Stimulated activated naive CD4-positive, alpha-beta T cell (primary cell): ENCODE measurements around the gene KDM4C.
"Not testable (repeated sequence)": the region's sequence is repeated elsewhere in the genome, so short reads cannot be mapped to it uniquely, and the experiment has no call there.

ENCODE experiments used
- DNase-seq, 6 experiments: peaks; one replicate each; lab custom pipeline; 2025; lab: John Stamatoyannopoulos, UW

KDM4C gene

DNA sequence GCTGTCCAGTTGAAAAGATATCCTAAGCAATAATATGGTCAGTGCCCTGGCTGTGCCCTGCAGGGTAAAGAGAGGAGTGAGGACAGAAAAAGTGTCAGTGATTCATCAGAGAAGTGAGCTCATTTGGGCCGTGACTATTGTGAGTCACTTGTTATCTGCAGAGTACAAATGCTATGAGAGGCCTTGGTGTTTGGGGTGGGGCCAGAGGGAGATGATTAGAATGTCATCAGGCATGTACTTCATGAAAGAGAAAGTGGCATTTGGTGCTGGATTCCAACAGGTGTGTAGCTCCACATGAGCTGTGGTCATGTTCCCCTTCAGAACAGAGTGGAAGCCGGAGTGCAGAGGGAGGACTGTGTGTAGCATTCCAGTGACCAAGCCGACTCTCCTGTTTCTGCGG, 174.1 kb downstream of the KDM4C start:
- no peak for DNase-seq

DNA sequence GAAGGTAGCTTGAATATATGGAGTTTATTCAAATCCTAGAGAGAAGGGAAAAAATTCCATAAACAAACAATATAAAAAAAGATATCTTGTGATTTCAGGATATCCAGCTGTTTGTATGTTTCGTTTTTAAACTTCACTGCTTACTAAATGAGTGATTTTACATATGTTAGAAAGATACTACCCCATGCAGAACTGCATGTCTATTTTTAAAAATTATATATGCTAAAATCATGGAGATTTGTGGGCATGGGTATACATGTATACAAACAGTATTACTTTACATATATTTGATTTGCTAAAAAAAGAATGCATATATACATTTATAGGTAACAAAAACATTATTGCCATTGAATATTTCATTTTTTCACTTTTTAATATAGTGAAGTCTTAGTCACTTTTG, 178.3 kb downstream of the KDM4C start:
- DNase-seq = no peak

DNA sequence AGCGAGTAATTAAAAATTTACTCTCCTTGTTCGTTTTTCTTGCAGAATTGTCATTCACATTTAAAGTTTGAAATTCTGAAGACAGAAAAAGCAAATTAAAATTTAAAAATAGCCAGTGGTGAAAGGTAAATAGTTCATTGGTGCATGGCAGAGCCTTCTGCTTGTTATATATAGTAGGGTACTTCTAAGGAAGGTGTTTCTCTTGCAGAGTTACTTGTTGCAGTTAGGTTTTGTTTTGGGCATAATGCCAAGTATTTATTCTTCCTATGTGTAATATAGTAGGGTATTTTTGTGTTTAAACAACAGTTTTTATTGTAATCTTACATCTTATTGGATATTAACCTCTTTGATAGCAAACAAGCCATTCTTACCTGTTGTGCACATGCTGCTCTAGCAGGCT, 179.4 kb downstream of the KDM4C start:
- no peak for DNase-seq

DNA sequence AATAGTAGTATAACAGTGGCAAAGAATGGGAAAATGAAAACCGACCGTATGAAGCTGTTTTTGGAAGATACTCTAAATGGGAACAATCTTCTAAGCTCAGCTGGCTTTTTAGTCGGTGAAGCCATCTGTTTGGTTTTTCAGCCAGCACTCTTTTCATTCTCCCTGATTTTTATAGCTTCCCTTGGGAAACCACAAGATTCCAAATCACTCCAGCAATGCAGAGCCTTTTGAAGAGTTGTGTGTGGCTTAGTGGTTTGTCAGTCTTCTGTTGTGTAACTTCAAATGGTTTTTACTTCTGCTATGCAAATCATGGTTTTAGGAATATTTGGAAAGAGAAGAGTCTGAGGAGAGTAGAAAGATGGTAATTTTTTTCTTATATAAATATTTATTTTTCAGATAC, 180.7 kb downstream of the KDM4C start:
- DNase-seq = no peak

DNA sequence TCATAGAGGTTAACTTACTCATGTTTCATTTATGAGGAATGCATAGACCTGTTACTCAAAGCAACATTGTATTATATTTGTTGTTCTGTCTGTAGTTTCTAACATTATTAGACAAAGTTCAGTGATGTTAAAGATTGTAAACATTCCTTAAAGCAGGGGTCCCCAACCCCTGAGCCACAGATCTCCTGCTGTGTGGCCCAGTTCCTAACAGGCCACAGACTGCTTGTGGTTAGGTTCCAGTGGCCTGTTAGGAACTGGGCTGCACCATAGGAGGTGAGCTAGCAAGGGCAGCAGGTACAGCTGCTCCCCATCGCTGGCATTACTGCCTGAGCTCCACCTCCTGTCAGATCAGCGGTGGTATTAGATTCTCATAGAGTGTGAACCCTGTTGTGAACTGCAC, 181.1 kb downstream of the KDM4C start:
- DNase-seq = no peak

DNA sequence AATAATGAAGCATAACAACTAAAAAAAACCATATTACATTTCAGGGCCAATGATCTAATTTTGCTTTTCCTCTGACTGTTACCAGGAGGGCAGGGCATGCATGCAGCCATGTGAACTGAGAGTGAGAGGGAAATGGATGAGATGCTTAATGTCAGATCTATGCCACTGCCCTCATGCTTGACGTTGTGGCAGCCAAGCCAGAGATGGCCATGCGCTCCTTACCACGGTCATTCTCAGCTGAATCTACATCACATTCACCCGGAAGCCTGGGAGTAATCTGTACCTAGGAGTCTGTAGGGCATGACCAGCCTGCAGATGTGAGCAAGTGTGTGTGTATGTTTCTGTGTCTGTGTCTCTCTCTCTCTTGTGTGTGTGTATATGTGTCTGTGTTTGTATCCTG, 183.7 kb downstream of the KDM4C start:
- DNase-seq = no peak

DNA sequence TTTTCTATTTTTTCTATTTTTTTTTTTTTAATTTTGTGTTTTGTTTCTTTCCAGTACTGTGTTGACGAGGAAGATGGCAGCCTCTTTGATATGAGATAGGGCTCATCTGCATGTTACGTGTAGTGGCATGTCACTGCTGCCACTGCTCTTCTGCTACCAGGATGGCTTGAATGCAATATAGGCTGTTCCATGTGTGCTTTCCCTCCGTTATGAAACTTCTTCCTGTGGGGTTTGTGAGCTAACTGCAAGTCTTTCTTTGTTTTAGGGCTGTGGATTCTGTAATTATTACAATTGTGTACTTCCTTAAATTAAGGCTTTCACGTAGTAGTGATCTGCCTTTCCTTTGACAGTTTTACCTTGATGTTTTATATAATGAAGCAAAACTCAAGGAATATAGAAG, 184.6 kb downstream of the KDM4C start:
- no peak for DNase-seq

DNA sequence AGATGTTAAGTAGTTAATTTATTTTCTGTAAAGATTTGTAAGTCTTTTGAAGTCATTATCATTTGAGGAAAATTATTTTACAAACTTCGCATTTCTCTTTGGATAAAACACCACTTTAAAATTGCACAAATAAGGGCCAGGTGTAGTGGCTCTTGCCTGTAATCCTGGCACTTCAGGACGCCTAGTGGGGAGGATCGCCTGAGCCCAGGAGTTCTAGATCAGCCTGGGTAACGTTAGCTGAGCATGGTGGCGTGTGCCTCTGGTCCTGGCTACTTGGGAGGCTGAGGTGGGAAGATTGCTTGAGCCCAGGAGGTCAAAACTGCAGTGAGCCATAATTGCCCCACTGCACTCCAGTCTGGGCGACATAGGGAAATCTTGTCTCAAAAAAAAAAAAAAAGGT, 185.5 kb downstream of the KDM4C start:
- DNase-seq = no peak

DNA sequence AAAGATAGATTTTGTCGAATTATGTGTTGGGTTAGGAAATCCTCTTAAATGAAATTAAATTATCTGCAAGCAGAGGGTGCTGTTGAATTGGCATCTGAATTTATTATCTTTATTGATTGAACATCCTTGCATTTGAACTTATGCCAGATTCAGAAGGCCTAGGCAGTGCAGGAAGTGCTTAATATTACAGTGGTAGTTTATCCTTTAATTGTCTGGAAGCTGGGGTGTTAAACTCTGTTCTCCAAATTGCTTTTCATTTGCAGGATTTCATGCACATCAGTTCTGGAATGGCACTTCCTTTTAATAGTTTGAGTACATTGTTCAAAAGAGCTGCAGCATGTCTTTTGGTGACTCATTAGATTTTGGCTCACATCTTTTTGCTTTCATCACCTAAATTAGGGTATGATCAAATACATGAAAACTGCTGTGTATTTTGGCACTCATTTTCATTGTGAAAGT, 186.3 kb downstream of the KDM4C start:
- no peak for DNase-seq

DNA sequence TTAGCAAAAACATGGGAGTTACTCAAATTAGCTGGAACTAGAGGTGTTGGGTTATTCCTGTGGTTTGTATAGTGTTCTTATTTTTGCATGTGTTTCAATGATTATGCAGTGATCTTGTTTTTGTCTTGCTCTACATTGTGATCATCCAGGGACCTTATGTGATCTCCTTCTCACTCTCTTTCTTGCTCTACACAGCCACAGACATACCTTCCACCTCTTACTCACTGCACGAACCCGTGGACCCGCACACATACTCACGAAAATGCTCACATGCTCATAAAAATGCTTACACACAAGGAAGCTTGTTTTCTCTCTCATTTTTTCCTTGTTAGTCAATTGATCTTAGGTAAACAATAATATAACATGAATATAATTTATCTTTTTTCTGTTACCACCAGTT, 187.1 kb downstream of the KDM4C start:
- no peak for DNase-seq

DNA sequence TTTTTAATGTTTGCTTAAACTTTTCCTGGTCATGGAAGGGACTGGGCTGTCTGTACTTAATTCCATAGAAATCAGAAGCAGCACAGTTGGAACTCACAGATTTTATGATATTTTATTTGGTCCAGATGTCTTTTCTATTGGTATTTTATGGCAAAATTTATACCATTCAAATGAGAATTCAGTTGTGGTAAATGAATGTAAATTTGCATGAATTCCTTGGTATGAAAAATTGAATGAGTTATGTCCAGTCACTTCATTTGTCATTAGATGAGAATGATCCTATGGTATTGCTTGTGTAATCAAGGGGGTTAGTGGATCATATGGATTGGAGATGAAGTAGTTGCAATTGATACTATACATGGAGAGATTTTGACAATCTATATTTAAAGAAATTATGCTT, 188.0 kb downstream of the KDM4C start:
- no peak for DNase-seq

DNA sequence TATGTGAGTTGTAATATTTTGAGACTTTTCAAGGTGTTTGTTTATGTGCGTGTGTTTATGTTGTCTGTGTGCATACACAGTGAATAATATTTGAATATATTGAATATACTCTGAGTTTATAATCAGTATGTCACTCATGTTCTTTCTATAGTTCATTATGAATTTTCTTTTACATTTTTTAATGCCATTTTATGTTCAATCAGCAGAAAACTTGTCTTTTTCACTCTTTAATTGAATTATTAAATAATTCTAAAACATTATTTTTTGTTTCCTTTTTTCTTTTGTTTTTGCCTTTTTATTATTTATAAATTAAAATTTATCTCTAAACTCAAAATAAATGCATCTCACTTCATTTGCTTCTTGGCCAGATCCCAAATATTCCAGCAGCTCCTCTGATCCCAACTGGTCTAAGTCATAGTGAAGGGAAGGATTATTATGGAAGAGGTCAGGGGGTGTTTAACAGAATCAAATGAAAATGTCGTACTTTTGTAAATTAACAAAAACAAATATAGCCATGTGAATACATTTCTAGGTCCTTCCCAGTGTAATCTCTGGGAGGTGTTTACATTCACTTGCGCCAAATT, 188.9 kb downstream of the KDM4C start:
- DNase-seq = no peak

DNA sequence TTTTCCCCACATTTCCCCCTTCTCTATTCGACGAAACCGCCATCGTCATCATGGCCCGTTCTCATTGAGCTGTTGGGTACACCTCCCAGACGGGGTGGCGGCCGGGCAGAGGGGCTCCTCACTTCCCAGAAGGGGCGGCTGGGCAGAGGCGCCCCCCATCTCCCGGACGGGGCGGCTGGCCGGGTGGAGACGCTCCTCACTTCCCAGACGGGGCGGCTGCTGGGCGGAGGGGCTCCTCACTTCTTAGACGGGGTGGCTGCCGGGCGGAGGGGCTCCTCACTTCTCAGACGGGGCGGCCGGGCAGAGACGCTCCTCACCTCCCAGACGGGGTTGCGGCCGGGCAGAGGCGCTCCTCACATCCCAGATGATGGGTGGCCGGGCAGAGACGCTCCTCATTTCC, 191.1 kb downstream of the KDM4C start:
- not testable (repeated sequence) for DNase-seq

DNA sequence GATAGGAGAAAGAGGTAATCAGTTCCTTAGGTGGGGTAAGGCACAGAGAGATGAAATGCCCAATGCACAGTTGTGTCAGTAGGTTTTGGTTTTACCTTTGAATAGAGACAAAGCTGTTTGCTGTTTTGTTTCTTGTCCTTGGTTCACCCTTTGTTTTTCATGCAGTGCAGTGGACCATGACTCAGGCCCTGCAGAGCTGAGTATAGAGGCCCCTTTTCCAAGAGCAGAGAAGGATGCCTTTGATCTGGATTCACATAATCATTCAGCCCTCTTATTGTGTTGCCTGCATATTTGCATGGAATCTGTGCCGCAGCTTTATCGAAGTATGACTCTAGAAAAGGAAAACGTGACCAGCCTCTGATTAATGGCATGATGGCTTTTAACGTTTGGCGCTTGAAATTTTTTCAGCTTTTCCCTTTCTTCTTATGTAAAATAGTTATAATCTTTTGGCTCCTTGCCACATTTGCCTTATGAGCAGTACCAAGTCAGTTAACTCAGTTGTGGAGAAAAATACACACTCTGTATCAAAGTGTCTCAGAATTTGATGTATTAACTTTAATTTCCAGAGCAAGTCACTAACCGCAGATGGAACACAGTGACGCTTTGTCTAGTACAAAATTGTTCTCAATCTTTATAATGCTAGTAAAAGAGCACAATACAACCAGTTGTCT, 197.6 kb downstream of the KDM4C start:
- DNase-seq = no peak

DNA sequence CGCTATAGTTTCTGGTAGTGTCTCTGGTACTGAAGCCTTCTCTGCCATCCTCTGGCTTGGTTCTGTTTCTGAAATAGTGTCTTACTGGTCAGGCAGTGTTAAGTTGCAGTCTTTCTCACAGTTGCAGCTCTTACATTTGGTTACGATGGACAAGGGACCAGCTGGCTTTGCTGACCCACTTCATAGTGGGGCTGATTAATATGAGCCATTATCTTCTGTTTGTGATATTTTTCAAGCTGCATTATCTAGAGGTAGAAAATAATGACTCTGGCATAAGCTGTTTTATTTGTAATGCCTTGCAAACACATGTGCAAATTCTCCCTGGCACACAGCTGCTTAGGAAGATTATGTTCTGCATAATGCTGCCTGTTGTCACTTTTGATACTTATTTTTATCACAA, 199.1 kb downstream of the KDM4C start:
- no peak for DNase-seq

DNA sequence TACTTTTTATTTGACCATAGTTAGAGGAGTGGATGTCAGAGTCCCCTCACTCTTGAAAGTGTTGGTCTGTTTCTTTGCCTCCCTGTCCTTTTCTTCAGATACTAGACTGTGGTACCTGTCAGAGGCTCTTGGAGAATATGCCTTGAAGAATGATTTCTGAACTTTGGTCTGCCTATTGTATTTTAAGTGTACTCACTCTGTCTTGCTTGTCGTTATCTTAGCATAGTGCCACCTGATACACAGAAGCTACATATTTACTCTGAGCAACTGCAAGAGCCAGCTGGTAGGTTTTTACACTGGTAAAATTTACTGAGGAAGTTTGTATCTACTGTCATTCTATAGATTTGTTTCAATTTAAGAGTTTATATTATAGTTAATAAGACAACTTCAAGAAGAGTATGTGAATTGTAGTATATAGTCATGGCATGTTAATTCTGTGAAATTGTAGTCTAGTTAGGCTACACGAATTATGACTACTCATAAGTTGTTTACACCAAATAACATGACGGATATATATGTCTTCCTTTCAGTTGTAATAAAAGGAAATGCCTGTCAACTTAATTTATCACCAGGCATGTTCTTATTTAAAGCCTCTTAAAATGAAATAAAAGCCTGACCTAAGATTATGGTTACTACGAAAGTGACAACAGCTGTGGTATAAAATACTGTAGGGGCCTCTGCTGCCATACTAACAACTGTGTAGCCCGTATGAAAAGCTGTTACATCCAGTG, 201.7 kb downstream of the KDM4C start:
- DNase-seq = no peak

DNA sequence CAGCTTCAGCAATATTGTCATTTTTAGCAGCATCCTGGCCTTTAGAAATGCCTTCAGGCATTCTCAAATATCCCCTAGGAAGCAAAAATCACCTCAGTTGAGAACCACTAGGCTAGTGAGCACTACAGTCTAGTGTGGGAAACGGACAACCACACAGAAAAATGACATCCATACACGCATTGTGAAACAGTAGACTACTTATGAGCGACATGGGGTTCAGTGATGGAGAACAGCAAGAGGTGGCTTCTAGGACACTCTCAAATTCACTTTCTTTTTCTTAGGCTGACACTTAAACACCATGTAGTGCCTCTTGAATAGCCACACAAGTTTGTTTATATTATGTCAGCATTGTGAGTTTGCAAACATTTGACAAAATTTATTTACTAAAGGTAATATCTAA, 203.0 kb downstream of the KDM4C start:
- DNase-seq = no peak

DNA sequence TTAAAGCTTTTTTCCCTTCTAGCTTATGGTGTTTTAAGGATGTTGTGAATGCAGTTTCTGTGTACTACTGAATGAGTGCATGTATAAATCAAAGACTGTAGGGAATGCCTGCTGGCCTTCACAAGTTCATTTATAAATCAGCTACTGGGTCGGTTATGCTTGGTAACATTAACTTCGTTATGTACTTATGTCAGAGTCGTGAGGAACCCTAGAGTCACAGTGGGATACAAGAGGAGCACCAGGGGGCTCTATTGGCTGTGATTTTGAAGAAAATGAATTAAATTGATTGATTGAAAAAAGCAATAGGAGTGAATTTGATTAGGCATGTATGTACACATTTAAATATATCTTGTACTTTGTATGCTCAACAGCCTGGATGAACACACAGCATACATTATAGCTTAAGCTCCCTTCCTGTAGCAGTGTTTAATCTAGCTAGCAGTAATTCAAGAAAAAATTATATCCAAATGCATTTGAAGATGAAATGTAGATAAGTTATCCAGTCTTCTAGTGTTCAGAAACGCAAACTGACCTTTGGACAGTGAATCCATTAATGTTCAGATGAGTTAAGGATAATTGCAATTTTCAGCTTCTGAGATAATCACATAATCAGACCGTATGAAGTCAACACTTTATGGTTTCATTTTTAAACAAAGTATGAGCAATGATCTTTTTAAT, 204.2 kb downstream of the KDM4C start:
- no peak for DNase-seq

DNA sequence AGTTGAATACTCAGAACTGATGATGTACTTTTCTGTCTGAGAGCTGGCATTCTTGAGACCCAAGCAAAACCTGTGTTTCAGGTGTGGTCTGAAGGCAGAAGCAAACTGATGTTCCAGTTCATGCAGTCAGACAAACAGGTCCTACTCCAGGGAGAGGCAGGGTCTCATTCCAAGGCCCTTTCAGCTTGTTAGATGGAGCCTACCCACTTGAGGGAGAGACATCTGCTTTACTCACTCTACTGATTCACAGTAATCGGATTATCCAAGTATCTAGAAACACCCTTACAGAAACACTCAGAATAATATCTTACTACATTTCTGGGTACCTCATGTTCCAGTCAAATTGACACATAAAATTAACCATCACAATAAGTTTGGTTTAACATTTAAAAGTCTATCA, 207.8 kb downstream of the KDM4C start:
- no peak for DNase-seq

DNA sequence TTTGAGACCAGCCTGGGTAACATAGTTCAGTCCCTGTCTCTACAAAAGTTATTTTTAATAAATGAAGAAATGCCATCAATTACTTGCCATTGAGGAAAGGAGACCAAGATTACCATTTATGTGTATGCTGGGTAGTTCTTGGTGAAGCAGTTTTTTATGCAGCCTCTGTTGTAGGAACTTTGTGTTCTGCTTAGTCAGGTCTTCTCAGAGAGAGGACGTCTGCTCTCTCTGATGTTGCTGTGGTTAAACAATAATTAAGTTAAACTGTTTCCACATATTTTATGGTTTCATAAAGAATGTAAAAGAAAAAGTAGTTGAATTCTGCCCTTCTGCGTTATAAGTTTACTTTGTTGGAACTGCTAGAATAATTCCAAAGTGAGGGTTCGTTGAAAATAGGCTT, 210.5 kb downstream of the KDM4C start:
- no peak for DNase-seq

DNA sequence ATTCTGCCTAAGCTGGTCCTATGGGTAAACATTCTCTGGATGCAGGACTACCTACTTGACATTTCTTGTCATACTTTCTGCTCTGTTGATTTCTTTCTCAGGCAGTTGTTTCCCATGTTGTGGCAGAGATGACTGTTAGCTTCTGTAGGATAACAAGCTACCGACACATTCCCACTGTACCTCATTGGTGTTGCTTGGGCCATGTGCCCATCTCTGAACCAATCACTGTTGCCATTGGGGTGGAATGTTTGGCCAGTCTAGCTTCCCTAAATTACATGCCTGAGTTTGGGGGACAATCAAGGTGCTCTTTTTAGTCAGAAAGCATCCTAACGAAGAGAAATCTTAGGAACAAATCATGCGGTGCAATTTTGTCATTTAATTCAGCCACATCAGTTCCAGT, 212.0 kb downstream of the KDM4C start:
- no peak for DNase-seq

DNA sequence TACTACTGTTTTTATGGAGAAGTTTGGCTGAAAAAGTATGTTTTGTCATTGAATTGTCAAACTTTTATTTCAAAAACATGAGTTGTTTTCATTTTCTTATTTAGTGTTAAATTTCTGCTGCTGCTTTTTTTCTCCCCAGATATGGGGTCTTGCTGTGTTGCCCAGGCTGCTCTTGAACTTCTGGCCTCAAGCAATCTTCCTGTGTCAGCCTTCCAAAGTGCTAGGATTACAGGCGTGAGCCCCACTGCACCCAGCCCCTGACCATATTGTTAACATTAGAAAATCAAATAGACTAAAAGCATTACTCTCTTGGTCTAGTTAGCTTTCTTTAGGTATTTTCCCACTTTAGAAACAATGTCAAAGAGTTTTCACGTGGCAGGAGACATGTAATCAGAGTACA, 215.3 kb downstream of the KDM4C start:
- DNase-seq = no peak

DNA sequence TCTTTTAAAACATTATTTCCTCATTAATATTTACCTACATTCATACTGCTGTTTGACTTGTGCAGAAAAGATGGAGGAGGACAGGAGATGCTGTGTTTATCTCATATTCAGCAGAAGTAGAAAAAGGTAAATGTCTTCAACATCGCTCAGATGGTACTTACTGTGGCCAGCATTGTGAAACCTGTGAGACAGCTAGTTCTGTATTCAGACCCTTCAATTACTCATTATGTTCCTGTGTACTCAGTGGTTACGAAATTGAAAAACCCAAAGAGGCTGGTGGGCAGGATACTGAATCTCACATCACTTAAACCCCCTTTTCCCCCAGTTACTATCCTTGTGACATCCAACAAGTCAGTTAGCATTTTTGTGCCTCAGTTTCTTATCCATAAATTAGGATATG, 216.0 kb downstream of the KDM4C start:
- DNase-seq = no peak
